OCI-LY1 (cell line): ENCODE data around the gene ECEL1.

Experiments used
- EZH2 ChIP-seq: fragments of 200-600 bp; sonication (generic), shearing (Covaris generic); IDR thresholded peaks from 2 replicates; pipeline ENCODE4 v1.8.0; 2017; ENCODE audit warnings: borderline replicate concordance, mixed run types, mild to moderate bottlenecking, antibody characterized with exemption, low read length, moderate library complexity, mixed read lengths
- TF ChIP-seq, protein P1 (sequence below): fragments of 200-600 bp; sonication (generic), shearing (Covaris generic); IDR thresholded peaks from 2 replicates; pipeline ENCODE4 v1.5.1; 2017; ENCODE audit warnings: mild to moderate bottlenecking, antibody characterized with exemption, low read length, moderate library complexity, mixed read lengths

DNA sequence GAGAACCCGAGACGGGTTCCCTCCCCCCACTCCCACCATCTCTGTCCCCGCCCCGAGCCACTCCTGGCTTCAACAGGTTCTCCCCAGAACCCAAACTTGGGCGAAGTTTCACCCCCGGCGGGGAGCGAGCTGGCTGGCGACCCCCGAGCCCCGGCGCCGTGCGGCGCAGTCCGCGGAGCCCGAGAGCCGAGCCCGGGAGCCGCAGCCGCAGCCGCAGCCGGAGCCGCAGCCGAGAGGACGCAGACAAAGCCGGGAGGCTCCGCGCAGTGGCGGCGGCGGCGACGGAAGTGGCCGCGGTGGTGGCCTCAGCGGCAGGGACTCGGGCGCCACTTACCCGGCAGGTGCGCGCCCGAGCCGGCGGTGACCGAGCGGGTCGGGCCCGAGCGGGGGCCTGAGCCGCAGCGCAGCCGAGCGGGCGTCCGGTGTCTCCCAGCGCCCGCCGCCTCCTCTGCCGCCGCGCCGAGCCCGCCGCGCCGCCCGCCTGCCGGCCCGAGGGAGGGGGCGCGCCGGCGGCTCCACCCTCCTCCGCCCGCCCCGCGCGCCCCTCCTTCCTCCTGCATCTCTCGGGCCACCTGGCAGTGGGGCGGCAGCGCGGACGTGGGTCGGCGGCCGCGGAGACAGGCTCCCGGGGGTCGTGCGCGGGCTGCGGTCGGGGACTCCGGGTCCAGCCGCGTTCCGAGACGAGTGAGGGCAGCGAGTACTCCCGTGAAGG is at the start of gene ECEL1:
- TF ChIP-seq, protein P1, sequence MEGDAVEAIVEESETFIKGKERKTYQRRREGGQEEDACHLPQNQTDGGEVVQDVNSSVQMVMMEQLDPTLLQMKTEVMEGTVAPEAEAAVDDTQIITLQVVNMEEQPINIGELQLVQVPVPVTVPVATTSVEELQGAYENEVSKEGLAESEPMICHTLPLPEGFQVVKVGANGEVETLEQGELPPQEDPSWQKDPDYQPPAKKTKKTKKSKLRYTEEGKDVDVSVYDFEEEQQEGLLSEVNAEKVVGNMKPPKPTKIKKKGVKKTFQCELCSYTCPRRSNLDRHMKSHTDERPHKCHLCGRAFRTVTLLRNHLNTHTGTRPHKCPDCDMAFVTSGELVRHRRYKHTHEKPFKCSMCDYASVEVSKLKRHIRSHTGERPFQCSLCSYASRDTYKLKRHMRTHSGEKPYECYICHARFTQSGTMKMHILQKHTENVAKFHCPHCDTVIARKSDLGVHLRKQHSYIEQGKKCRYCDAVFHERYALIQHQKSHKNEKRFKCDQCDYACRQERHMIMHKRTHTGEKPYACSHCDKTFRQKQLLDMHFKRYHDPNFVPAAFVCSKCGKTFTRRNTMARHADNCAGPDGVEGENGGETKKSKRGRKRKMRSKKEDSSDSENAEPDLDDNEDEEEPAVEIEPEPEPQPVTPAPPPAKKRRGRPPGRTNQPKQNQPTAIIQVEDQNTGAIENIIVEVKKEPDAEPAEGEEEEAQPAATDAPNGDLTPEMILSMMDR: no peak
- no peak for TF ChIP-seq EZH2
